GM12801 (cell line): ENCODE results near the gene SNAP29.

Experiments used
- TF ChIP-seq, protein P1 (sequence below): IDR thresholded peaks from one replicate; pipeline ENCODE4 v1.5.1; 2011; ENCODE audit warnings: control low read depth; ENCODE audit not compliant: insufficient read length; ENCODE audit errors: extremely low read depth

Gene SNAP29

DNA sequence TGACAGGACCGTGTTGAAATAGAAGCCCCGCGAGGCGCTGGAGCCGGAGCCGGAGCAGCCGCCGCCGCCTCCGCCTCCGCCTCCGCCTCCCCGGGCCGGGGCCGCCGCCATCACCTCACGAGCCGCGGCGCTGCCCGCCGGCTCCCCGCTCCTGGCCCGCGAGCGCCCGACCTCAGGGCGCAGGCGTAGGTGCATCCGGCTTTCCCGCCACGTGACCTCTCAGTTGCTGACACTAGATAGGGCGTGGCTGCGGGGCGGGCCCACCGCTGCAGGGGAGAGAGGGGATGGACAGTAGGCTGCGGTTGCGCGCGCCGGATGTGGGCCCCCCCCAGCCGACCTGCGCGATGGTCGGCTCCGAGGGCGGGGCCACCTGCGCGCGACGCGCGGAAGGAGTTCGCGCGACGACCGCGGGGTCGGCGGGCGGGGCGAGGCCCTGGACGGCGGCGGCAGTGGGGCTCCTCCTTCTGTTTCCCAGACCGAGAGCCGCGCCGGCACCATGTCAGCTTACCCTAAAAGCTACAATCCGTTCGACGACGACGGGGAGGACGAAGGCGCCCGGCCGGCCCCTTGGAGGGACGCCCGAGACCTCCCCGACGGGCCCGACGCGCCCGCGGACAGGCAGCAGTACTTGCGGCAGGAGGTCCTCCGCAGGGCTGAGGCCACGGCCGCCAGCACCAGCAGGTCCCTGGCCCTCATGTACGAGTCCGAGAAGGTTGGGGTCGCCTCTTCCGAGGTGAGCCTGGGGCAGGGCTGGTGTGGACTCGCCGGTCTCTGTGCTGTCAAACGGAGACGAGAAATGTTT is at the start of gene SNAP29, which contains the start of gene PI4KA:
TSS of gene SNAP29 (plus strand) at position 393 of the 802 bp plus-strand sequence. CDS start at position 497, 104 bp downstream.
TSS of gene PI4KA (minus strand) at position 197 of the 802 bp plus-strand sequence. CDS start at position 111, 86 bp downstream.
- TF ChIP-seq, protein P1, sequence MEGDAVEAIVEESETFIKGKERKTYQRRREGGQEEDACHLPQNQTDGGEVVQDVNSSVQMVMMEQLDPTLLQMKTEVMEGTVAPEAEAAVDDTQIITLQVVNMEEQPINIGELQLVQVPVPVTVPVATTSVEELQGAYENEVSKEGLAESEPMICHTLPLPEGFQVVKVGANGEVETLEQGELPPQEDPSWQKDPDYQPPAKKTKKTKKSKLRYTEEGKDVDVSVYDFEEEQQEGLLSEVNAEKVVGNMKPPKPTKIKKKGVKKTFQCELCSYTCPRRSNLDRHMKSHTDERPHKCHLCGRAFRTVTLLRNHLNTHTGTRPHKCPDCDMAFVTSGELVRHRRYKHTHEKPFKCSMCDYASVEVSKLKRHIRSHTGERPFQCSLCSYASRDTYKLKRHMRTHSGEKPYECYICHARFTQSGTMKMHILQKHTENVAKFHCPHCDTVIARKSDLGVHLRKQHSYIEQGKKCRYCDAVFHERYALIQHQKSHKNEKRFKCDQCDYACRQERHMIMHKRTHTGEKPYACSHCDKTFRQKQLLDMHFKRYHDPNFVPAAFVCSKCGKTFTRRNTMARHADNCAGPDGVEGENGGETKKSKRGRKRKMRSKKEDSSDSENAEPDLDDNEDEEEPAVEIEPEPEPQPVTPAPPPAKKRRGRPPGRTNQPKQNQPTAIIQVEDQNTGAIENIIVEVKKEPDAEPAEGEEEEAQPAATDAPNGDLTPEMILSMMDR, result no peak

DNA sequence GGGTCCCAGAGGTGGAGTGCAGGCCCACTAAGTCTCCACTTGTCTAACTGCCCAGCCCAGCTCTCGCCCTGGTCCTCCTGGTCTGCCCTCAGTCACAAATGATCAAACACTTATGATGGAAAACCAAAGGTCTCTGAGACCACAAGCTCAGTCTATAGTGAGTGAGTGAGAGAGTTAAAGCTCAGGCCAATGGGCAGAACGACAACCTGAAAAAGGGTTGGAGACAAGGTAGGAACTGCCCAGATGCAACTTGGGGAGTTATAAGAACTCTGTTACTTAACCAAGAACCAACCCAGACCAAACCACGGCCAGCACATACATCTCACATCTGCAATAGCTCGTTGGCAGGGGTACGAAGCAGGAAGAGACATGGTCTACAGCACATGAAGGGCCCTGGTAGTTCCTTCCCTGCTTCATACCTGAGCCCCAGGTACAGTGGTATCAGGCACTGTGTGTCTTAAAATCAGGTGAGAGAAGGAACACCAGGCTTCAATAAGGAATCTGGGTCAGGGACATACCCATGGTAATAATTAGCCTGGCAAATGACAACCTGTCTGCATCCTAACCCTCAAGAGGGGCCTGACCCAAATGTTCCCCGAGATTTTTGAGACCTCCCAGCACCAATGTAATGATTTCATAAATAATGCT is 49.1 kb upstream of the SNAP29 start:
- TF ChIP-seq, protein P1, result no peak

DNA sequence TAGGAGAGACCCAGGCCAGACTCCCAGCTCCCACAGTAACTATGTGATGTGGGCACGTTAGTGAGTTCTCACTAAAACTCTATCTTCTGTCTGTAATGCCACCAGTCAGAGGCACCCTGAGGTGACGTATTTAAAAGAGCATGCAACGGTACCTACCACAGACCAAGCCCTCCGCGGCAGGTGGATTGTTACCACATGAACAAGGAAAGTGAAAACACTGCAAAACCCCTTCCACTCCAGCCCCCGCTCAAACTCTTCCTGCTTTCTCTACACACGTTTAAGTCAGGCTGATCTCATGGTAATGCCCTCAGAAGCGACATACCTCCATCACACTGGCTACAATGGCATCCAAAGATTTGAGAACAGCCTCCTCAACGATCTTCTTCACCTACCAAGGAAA is 48.2 kb upstream of the SNAP29 start:
- TF ChIP-seq, protein P1, result no peak

DNA sequence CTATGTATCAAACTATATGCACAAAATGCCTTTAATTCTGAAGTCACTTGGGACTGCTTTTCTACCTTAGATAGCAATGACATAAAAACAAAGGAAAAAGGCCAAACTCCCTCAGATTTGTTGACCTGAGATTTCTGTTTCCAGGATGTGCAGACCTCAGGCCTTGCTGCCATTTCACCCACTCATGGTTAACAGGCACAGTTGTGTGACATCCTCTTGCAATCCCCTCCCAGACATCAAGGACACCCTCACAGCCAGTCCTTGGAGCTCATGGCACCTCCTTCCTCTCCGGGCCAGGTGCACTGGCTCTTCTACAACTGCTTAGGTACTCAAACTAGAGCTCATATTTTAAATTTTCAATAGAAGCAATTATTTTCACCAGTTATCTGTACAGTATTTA is 47.6 kb upstream of the SNAP29 start:
- TF ChIP-seq, protein P1, result no peak

DNA sequence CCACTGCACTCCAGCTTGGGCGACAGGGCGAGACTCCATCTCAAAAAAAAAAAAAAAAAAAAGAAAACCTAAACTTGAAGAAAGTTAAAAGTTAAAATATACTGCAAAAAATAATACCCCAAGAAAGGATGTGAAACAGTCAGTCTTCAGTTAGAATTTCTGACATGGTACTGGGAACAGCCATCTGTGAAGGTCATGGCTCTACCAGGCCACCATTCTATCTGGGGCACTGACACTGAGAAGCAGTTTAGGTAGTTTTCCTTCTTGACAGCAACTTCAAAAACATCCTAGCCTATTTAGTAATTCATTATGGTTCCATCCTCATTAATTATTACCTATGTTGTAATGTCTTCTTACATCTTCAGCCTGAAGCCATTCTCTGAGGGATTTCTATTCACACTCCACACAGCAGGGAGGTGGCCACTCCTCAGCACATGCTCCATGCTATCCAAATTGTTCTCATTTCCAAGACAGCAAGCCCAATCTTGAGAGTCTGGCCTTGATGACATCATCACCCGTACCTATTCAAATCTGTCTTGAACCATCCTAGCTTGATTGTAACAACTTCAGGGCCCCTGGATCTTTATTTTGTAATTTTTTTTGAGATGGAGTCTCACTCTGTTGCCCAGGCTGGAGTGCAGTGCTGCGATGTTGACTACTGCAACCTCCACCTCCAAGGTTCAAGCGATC is 46.7 kb upstream of the SNAP29 start:
- TF ChIP-seq, protein P1, result no peak

DNA sequence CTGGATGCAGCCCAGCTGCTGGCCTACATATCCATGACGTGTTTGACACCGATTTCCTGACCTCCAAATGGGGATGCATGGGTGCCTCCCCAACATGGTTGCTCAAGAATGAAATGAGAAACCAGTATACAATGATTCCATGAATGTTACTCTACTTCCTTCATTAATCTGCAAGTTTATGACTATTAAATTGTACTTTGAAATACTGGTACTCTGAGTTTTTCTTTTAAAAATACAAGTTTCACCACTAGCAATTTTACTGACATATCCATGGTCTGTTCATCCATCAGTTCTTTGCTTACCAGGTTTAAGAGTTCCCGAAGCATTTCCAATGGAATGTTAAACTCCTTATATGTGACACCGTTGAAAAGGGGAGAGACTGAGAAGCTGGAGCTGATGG is 45.8 kb upstream of the SNAP29 start:
- TF ChIP-seq, protein P1, result no peak

DNA sequence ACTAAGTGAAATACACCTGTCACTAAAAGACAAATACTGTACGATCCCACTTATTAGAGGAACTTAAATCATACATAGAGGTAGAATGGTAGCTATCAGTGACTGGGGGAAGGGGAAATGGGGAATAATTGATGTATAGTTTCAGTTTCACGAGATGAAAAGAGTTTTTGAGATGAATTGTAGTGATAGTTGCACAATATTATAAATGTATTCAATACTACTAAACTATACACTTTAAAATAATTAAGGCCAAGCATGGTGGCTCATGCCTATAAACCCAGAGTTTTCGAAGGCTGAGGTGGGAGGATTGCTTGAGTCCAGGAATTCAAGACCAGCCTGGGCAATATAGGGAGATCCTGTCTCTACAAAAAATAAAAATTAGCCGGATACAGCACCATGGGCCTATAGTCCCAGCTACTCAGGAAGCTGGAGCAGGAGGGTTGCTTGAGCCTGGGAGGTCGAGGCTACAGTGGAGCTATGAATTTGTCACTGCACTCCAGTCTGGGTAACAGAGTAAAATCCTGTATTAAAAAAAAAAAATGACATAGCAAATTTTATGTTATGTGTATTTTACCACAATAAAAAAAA is 44.5 kb upstream of the SNAP29 start:
- TF ChIP-seq, protein P1, result no peak
